GM18868 (cell line): ENCODE measurements around the gene PKDREJ.

Experiments
- ATAC-seq: cut with Tn5 transposase; IDR thresholded peaks from one replicate; pipeline ENCODE4 v1.9.1; 2021; ENCODE audit warnings: mild to moderate bottlenecking, moderate library complexity; ENCODE audit not compliant: unreplicated experiment

The PKDREJ gene

DNA sequence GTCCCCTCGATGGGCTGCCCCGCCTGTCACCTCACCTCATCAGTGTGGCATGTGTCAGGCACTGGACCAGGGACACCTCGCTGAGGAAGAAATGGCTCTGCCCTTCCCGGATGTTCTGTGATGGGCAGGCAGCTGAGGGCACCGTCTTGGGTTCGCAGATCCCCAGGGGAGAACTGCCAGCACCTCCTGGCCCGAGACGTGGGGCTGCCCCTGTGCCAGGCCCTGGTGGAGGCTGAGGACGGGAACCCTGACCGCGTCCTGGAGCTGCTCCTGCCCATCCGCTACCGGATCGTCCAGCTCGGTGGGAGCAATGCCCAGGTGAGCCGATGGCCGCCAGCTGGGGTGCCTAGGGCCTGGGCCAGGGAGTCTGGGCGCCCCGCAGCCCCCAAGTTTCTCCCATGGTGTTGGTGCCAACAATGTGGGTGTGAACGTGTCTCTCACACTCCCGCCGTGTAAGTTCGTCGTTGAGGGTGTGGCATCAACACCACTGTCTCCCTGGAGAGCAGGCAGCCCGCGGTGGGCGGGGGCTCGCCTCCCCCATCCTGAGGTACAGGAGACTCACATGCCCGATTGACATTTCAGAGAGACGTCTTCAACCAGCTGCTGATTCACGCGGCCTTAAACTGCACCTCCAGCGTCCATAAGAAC, 26.2 kb upstream of the PKDREJ start:
- no peak for ATAC-seq

DNA sequence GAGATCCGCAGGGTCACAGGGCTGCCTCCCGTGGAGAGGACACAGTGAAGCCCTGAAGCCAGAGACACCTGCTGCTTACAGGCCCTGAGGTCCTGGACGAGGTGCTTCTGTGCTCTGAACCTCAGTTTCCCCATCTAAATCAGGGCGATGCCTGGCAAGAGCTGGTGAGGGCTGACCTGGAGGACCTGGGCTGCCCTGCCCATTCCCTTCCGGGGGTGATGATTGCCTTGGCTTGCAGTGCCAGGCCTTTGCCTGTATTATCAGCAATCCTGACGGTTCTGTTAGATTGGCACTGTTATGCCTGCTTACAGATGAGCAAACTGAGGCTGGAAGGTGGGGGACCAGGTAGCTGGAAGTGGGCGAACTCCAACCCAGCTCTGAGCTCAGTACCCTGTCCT, 25.7 kb upstream of the PKDREJ start:
- ATAC-seq: no peak

DNA sequence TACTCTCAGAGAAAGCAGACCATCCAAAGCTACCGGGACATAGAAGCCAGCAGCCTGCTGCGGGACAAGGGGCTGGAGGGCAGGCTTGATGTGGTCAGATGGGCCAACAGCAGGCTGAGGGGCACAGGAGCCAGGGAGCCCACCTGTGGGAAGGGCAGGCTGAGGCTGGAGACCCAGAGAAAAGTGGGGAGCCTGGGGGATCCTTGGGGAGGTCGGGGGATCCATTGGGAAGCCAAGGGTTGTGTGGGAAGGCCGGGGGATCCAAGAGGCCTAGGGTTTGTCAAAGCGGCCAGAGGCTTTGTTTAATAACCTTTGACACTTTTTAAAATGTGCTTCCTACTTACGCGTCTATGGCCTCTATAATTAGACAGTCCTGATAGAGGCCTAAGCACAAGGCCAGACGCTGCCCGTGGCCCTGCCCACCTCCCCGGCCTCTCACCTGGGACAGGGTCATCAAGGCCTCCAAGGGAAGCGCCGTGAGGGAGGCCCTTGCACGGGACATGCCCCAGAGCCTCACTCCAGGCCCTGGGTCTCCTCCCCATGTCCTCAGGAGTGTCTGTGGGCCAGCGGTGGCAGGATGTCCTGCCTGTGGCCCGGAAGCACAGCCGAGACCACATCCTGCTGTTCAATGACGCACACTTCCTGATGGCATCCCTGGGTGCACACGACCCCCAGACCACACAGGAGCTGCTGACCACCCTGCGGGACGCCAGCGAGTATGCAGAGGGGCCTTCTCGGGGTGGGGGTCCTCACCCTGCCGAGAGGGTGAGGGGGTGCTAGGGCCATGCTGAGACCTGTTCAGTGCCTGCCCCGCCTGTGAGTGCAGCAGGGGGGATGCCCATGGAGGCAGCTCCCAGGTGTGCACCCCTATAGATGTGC, 25.0 kb upstream of the PKDREJ start:
- ATAC-seq: no peak

DNA sequence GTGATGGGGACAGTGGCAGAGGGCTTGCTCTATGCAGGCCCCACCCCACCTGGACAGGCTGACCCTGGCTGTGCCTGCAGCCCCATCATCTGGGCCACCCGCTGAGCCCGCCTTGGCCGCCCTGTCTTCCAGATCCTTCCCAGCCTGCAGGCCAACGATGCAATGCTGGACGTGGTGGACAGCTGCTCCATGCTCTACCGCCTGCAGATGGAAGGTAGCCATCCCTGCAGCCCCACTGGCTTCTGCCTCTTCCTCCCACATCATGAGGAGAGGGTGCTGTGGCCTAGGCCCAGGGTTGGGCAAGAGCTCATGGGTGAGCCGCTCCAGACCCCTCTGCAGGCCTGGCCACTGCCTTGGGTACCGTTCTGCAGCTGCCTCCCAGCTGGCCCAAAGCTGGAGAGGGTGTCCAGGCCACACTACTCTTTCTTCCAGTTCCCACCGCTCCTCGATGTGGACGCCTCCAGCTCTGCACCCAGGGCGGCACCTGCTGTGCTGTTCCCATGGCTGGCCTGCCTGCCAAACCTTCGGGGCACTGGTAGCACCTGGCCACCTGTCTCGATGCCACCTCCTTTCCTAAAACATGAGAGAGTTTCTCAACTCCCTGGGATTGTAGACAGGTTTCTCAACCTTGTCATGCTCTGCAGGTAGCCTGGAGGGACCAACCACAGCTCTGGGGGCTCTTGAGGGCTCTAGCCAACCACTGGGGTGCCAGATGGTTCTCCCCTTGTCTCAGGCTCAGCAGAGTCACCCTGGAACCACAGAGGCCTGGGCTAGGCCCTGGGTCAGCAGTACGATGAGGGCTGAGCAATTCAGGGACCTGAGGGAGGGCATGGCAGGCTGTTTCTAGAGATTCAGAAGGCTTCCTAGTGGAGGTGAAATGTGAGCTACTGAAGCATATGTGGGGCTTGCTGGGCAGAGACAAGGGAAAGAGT, 24.1 kb upstream of the PKDREJ start:
- ATAC-seq: no peak

DNA sequence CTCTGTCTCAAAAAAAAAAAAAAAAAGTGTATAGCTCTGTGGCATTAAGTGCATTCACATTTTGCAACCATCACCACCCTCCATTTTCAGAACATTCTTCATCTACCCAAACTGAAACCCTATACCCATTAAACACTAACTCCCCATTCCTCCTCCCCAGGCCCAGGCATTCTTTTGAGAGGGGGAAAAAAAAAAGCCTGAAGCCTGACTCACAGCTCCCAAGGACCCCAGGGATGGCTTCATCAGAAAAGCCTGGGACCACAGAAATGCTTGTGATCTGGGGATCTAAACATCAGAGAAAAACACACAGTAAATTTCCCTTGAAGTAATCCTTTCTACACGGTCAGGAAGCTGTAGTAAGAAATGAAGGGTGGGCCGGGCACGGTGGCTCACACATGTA, 22.9 kb upstream of the PKDREJ start:
- no peak for ATAC-seq

DNA sequence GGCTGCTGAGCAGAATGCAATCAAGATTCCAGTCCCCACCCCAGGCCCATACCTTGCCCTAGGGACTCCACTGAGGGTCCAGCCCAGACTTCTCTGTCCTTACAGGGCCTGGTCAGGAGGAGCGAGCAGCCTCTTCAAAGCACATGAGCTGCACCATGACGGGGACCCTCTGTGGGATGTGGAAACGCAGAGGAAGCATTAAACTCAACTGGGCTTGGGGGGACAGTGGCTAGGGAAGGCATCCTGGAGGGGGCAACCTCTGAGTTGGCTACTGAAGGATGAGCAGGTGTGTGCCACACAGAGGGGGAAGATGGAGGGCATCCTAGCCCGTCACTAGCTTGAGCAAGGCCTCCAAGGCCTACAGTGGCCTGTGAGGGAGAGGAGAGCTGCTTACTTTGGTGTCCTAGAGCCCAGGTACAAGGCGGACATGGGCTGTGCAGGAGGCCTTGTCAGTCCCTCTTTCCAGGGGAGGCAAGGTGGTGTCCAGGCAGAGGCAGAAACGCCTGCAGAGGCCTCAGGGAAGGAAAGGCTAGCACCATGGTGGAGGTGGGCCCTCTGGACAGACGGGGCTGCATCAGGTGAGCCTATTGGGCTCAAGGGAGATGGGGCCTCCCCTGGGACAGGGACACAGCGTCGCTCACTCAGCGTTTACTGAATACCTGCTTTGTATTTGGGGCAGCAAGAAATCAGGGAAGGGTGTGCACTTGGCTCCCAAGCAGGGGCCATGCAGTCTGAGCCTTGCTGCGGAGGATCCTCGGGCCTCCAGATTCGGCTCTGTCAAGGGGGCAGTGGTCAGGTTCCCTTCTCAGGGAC, 18.9 kb upstream of the PKDREJ start:
- no peak for ATAC-seq

DNA sequence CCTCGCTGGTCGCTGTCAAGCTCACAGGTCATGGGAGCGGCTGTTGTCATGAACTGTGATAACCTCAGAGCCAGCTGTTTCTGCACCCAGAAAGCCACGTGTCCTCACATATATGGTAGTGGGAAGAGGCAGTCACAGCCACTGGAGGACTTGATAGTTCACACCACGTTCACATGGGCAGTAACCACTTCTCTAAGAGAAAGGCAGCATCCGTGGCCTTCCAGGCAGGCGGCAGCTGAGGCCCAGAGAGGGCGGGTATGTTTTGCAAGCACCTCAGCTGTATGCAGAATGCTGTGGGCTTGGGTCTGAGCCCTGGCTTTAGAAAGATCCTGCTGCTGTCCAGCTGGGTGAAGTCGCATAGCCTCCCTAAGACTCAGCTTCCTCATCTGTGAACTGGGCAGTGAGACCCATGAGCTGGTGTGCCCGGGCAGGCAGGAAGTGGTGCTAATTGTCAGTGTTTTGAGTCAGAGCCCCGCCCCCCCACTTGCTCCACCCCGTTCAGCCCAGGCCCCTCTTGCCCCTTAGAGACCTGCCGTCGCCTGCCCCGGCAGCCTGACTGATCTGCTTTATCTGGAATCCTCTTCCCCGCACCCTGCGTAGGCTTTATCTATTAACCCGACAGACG, 18.0 kb upstream of the PKDREJ start:
- ATAC-seq: no peak

DNA sequence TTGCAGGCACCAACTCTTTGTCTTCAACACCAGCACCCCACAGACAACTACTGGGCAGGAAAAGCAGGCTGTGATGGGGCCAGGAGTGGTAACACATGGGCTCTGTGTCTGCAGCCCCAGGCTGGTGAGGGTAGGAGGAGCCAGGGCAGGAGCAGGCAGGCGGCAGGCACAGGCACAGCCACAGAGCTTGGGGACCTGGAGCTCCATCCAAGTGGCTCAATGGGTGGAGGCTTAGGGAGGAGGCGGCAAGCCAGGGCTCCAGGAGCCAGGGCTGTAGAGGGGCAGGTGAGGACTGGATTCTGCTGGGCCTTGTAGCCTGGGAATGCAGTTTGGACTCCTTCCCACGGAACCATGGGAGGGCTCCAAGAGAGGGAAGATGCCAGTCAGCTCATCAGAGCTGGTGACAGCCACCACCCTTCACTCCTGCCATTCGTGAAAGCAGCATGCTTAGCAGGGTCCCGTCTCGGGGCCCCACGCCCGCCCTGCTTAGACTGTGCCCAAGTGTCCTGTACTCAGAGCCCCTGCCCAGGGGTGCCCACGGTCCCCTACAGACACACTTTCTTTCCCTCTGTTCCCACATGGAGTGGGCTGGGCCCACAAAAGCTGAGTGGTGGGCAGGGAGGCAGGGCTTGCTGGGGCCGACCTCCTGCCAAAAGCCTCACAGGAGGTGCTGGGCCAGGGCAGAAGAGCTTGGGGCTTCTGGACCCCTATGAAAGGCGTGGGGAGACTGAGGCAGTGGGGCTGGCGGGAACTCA, 17.1 kb upstream of the PKDREJ start:
- no peak for ATAC-seq

DNA sequence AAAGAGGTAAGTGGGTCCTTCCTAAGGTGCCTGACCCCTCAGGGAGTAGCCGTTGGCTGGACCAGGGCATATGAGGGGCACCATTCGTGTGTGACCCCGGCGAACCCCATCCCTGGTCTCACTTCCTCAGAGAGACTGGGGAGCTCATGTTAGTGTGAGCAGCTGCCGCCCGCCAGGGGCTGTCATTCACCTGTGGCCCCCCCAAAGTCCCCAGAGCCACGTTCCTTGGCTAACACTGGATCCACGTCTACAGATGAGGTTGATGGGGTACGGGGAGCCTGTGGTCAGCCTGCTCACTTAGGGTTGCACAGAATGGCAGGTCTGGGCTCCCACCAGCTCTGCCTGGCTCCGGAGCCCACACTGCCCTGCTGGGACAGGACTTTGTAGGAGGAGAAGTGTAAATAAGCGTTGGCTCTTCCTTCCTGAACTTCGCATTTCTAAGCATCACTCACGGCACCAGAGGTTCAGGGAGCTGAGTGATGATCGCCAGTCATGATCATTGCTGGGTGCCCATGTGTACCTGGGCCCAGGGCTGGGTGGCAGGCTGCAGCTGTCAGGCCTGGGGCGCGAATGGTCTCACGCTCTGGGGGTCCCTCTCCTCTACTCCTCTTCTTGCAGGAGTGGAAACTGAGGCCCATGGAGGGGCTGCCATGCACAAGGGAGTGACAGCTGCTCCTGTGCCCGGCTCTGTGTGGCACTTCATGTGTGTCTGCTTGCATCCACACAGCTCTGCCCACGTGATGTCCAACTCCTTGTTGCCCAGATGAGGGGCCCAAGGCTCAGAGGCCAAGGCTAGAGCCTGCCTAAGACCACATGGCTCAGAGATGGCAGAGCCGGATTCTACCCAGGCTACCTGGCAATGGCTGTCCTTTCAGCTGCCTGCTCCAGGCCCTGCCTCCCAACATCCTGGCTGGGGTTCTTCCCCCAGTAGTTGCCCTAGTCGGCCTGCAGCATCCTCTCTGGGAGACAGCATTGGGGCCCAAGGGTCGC, 15.8 kb upstream of the PKDREJ start:
- ATAC-seq: no peak

DNA sequence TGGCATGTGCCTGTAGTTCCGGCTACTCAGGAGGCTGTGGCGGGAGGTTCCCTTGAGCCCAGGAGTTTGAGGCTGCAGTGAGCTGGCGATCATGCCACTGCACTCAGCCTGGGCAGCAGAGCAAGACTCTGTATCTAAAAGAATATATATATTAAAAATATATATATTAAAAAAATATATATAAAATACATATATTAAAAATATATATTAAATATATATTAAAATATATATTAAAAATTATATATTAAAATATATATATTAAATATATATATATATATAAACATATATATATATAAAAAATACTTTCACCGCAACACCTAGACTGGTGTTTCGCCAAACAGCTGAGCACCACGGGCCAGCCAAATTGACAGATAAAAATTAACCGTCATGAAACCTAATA, 13.4 kb upstream of the PKDREJ start:
- ATAC-seq: no peak

DNA sequence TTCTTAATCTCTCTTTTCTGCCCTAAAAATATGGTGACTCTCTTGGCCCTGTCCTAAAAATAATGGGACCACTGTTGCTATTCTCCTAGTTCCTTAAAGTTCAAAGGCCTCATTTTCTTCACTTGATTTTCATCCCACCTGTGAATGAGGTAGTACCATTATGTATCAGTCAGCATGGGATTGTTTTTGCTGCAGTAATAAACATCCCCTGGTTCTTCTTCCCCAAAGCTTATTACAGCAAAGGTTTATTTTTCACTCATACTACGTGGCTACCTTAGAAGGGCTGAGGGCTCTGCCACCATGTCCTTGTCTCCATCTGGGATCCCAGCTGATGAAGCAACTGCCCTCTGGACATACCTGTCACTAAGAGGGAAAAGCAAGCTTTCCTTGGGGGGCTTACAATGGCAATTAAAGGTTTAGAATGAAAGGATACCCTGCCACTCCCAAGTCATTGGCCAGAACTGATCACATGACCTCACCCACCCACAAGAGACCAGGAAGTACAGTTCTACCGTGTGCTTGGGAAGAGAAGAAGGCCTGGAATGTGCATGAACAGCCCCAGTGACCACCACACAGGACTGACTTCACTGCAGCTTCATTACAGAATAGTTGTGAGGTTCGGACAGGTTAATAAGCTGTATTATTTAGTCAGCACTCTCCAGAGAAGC, 12.4 kb upstream of the PKDREJ start:
- ATAC-seq: no peak

DNA sequence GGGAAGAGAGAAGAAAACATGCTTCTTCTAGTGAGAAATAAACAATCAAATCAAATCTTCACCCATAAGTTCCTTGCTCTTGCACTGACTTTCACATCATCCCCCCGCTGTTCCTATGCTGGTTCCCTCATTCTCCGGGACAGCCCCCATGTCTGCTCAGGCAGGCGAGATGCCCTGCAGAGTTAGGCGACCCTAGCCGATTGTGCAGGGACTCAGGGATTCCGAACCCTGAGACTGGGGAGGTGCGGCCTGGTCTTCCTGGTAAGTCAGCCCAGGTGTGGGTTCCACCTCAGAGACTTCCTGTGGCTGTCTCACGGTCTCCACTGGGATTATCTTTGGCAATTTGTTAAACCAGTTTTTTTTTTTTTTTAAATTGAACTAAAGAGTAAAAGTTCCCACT, 11.2 kb upstream of the PKDREJ start:
- no peak for ATAC-seq

DNA sequence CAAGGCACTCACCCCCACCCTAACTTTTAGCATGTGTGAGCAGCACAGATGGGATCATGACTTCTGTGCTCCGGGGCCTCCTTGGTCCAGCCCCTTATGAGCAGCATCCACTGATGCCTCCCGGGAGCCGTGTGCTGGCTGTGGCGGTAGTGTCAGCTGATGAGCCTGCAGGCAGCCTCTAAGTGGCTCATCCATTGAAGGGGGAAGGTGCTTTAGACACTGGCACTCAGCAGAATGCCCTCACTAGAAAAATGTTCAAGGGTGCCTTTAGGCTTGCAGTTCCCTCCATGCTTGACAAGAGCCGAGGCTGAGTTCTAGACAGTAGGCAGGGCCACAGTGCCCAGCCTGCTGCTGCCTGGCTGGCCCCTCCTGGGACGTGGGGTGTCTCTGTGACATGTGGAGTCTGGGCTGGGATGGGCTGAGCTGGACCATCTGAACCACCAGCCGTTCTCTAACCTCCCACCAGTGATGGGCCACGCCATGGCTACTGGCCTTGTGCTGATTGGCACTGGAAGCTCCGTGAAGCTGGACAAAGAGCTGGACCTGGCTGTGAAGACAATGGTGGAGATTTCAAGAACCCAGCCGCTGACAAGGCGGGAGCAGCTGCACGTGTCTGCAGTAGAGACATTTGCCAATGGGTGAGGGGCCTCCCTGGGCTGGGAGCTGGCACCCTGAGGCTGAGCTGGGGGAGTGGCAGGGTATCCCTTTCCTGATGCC, 10.4 kb upstream of the PKDREJ start:
- ATAC-seq: no peak

DNA sequence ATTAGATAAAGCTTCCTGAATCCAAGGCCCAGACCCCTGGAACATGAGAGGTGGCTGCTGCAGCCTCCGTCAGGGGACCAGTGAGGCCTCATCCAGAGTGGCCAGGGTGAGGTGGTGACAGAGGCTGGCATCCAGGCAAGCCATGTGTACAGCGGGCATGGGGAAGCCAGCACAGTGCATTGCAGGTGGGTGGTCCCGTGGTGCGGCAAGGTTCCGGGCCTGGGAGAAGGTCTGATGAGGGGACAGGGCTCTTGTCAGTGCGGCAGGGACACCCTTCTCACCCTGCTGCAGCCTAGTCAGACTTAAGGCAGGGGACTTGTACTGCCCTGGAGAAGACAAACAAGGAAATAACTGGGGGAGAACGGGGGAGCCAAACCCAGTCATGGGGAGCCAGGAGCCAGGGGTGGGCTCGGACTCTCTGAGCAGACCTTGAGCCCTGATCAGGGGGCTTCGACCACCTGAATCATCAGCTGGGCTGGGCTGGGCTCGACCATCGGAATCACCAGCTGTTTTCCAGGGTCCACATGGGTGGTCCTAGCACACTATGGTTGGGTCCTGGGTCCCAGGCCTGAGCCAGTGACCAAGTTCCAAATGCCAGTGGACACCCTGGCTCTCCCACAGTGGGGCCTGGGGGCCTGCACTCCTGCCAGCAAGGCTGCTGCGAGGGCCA, 9.8 kb upstream of the PKDREJ start:
- ATAC-seq: no peak

DNA sequence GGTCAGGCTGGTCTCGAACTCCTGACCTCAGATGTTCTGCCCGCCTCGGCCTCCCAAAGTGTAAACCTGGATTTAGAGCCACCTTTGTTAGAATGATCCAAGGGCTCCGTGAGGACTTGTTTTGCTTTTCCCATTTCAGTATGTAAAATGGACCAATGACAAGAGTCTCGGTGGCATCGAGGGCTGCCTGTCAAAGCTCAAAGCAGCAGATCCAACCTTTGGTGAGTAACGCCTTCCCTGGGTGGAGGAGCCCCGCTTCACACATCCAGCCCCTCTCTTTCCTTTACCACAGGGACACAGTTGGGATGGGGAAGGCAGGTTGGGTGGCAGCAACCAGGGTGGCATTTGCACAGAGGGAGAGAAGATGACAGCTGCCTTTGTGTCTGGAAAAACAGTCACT, 9.1 kb upstream of the PKDREJ start:
- ATAC-seq: no peak

DNA sequence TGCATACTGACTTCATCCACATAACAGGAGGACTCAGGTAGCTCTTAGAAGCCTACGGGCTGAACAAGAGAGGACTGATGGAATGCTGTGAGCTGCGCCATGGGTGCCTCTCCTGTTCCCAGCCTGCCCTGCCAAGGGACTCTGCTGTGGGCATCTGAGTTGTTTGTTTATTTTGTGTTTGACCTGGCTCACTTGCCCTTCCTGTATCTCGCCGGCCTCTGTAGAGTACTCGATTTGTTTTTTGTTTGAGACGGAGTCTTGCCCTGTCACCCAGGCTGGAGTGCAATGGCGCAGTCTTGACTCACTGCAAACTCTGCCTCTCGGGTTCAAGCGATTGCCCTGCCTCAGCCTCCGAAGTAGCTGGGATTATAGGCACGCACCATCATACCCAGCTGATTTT, 6.4 kb upstream of the PKDREJ start:
- no peak for ATAC-seq
